OCI-LY3 (cell line): Measurements from ENCODE around the gene IL21.

Source experiments
- H2AFZ ChIP-seq: fragments of 200-600, 300-600 bp; shearing (Covaris generic); 2 replicates; pipeline ENCODE4 v1.6.0; 2014; ENCODE audit warnings: antibody characterized with exemption, low read depth, low read length
- H3K27ac ChIP-seq: fragments of 200-600, 300-600 bp; sonication (generic); 2 replicates; pipeline ENCODE4 v1.5.1; 2014; ENCODE audit warnings: mild to moderate bottlenecking, low read length, moderate library complexity, mixed read lengths
- H3K27me3 ChIP-seq: fragments of 200-600, 300-600 bp; sonication (generic); 2 replicates; pipeline ENCODE4 v1.6.1; 2014; ENCODE audit warnings: low read depth, low read length, mixed read lengths
- H3K36me3 ChIP-seq: fragments of 200-600, 300-600 bp; sonication (generic); replicated peaks from 2 replicates; pipeline ENCODE3; 2014; ENCODE audit warnings: low read depth, low read length, mixed read lengths
- H3K4me1 ChIP-seq: fragments of 300-600, 200-600 bp; sonication (generic); 2 replicates; pipeline ENCODE4 v1.6.1; 2014; ENCODE audit warnings: low read length, mixed read lengths
- H3K4me2 ChIP-seq: fragments of 200-600, 300-600 bp; sonication (generic); 2 replicates; pipeline ENCODE4 v1.6.1; 2014; ENCODE audit warnings: low read length, mixed read lengths
- H3K4me3 ChIP-seq: fragments of 300-600, 200-600 bp; sonication (generic); 2 replicates; pipeline ENCODE4 v1.5.1; 2014; ENCODE audit warnings: antibody characterized with exemption, mild to moderate bottlenecking, low read length, moderate library complexity
- H3K79me2 ChIP-seq: fragments of 300-600, 200-600 bp; shearing (Covaris generic); 2 replicates; pipeline ENCODE4 v1.6.1; 2014; ENCODE audit warnings: mild to moderate bottlenecking, low read length, mixed read lengths
- H3K9ac ChIP-seq: fragments of 300-600, 200-600 bp; shearing (Covaris generic); 2 replicates; pipeline ENCODE4 v1.6.0; 2014; ENCODE audit warnings: mild to moderate bottlenecking, low read length, moderate library complexity
- H3K9me3 ChIP-seq: fragments of 200-600, 300-600 bp; shearing (Covaris generic); 2 replicates; pipeline ENCODE4 v1.6.1; 2014; ENCODE audit warnings: low read length, mixed read lengths; ENCODE audit not compliant: insufficient read depth
- H4K20me1 ChIP-seq: fragments of 200-600, 300-600 bp; sonication (generic); 2 replicates; pipeline ENCODE4 v1.6.1; 2016; ENCODE audit warnings: low read length, mixed read lengths; ENCODE audit not compliant: insufficient read depth
- EZH2phosphoT487 ChIP-seq: fragments of 200-600 bp; shearing (Covaris generic); IDR thresholded peaks from 2 replicates; pipeline ENCODE4 v1.6.1; 2018; ENCODE audit warnings: antibody characterized with exemption, mixed run types, low read depth
- TF ChIP-seq, protein P1 (sequence below): fragments of 200-600, 300-600 bp; sonication (generic); IDR thresholded peaks from 2 replicates; pipeline ENCODE4 v1.5.1; 2014; ENCODE audit warnings: antibody characterized with exemption, low read length, low read depth

IL21 gene

DNA sequence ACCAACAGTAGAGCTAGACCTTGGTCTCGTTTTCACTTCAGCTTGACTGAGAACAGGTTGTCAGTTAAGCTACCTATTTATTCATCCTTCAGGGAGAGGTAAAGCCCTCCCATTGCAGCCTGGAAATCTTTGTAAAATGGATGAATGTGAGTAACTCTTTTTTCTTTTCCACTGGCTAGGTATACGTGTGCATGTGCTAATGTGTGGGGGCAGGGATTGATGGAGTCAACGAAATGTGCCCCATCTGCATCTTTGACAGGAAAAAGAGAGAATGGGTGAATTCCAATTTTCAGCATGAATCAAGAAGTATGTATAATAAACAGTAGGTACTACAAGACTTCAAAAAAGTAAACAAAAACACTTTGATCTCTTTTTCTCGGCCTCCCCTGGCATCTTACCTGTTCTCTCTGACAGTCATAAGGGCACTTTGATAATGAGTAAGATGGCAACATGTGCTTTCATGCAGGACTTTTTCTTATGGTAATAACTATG lies at the start of gene IL21:
IL21 (minus strand) TSS at position 51 of the 492 bp plus-strand sequence. CDS start 55 bp downstream, outside the sequence.
- Histone ChIP-seq H3K4me1 (peaks cover 48% of the 10 kb centered on the region), H2AFZ (no peak within 1 kb of the TSS), H3K9ac (no peak within 1 kb of the TSS), H3K4me2 (peak within 1 kb of the TSS; percentile 51), H3K4me3 (peak within 1 kb of the TSS; percentile 26), H3K27ac (peak within 1 kb of the TSS; percentile 13; the same call in 1 of the 2 replicates), H4K20me1 (no peaks in the 10 kb centered on the region), H3K36me3 (no peaks in the 10 kb centered on the region), H3K79me2 (no peaks in the 10 kb centered on the region), H3K9me3 (no peaks in the 10 kb centered on the region), H3K27me3 (no peaks in the 10 kb centered on the region)
- no peak for TF ChIP-seq EZH2phosphoT487
- TF ChIP-seq, protein P1, sequence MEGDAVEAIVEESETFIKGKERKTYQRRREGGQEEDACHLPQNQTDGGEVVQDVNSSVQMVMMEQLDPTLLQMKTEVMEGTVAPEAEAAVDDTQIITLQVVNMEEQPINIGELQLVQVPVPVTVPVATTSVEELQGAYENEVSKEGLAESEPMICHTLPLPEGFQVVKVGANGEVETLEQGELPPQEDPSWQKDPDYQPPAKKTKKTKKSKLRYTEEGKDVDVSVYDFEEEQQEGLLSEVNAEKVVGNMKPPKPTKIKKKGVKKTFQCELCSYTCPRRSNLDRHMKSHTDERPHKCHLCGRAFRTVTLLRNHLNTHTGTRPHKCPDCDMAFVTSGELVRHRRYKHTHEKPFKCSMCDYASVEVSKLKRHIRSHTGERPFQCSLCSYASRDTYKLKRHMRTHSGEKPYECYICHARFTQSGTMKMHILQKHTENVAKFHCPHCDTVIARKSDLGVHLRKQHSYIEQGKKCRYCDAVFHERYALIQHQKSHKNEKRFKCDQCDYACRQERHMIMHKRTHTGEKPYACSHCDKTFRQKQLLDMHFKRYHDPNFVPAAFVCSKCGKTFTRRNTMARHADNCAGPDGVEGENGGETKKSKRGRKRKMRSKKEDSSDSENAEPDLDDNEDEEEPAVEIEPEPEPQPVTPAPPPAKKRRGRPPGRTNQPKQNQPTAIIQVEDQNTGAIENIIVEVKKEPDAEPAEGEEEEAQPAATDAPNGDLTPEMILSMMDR, result no peak

DNA sequence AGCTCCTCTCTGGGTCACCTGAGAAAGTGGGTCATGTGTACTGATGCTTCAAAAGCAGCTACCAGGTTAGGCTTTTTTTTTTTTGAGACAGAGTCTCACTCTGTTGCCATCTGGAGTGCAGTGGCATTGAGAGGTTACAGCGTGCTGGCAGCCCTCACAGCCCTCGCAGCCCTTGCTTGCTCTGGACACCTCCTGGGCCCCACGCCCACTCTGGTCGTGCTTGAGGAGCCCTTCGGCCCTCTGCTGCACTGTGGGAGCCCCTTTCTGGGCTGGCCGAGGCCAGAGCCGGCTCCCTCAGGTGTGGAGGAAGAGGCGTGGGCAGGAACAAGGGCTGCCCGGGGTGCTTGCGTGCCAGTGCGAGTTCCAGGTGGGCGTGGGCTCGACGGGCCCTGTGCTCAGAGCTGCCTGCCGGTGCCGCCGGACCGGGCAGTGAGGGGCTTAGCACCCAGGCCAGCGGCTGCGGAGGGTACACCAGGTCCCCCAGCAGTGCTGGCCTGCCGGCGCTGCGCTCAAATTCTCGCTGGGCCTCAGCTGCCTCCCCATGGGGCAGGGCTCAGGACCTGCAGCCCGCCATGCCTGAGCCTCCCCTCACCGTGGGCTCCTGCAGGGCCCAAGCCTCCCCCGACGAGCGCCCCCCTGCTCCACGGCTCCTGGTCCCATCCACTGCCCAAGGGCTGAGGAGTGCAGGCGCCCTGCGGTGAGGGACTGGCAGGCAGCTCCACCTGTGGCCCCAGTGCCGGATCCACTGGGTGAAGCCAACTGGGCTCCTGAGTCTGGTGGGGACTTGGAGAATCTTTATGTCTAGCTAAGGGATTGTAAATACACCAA lies 49.3 kb upstream of the IL21 start:
- H3K4me3 ChIP-seq, result no peak overlapping the region
- H3K27me3 ChIP-seq, result no peaks in the 10 kb centered on the region
- no peaks in the 10 kb centered on the region for H3K4me1 ChIP-seq
- no peak overlapping the region for H3K9ac ChIP-seq
- no peaks in the 10 kb centered on the region for H3K9me3 ChIP-seq
- no peak overlapping the region for H3K27ac ChIP-seq
- TF ChIP-seq, protein P1, result no peak
- TF ChIP-seq EZH2phosphoT487, result no peak
- no peak overlapping the region for H3K4me2 ChIP-seq
- H2AFZ ChIP-seq, result no peak overlapping the region
- no peaks in the 10 kb centered on the region for H3K79me2 ChIP-seq
- no peaks in the 10 kb centered on the region for H4K20me1 ChIP-seq
- no peaks in the 10 kb centered on the region for H3K36me3 ChIP-seq

- no peaks in the 10 kb centered on the region for H3K36me3 ChIP-seq
- TF ChIP-seq, protein P1, result no peak
- TF ChIP-seq EZH2phosphoT487, result no peak
- no peak overlapping the region for H3K4me3 ChIP-seq
- H3K79me2 ChIP-seq, result no peaks in the 10 kb centered on the region
- no peaks in the 10 kb centered on the region for H3K27me3 ChIP-seq
- no peak overlapping the region for H3K9ac ChIP-seq
- H3K27ac ChIP-seq, result no peak overlapping the region
- H2AFZ ChIP-seq, result no peak overlapping the region
- no peak overlapping the region for H3K4me2 ChIP-seq
- H3K4me1 ChIP-seq, result no peaks in the 10 kb centered on the region
- no peaks in the 10 kb centered on the region for H4K20me1 ChIP-seq
- H3K9me3 ChIP-seq, result no peaks in the 10 kb centered on the region
Observed at GRCh38 chr4:122668241-122668640, 47.4 kb upstream of the IL21 start.

DNA sequence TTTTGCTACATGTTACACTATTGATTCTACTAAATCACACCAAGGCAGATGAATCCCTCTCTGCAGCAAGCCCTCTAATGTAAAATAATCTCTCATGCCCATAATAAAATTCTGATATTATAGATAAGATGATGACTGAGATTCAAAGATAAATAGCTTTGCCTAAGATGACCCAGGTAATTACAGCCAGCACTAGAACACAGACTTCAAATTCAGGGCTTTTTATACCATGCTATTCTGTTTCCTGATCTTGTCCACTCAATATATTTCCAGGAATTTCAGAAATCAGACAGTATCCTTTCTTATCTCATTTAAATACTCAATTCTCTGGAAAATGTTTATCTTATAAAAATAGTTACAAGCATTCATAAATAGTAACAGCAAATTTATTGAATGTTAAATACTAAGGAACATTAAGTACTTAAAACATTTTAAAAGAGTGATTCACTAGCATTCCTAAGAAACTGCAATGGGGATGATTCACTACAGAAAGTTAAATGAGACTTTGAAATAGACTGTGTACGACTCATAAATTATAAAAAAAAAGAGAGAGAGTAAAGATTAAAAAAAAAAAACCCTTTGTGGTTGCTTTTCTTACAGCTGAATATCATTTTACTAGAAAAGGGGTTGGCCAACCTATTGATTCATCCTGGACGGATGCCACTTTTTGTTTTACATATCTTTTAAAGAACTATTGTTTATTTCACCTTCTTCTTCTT lies 45.8 kb upstream of the IL21 start:
- Histone ChIP-seq H3K27ac (no peak overlapping the region), H3K36me3 (no peaks in the 10 kb centered on the region), H3K27me3 (no peaks in the 10 kb centered on the region), H3K4me1 (no peaks in the 10 kb centered on the region), H3K9me3 (no peaks in the 10 kb centered on the region), H3K9ac (no peak overlapping the region), H3K79me2 (no peaks in the 10 kb centered on the region), H2AFZ (no peak overlapping the region), H3K4me2 (no peak overlapping the region), H4K20me1 (no peaks in the 10 kb centered on the region), H3K4me3 (no peak overlapping the region)
- TF ChIP-seq, protein P1, result no peak
- no peak for TF ChIP-seq EZH2phosphoT487
